ENCODE results near the gene ACBD7. TPM values are rescaled to one million over a fixed set of nuclear protein-coding genes. Genes with fewer than 3 reads are reported as not detected.

The ACBD7 gene
- total RNA-seq, 1 donor from 2014 or later: 0.33 TPM

- Mint-ChIP-seq H3K27ac (ENCODE audit: unreplicated experiment) (no peak overlapping the region), H3K4me1 (ENCODE audit: unreplicated experiment) (no peaks in the 10 kb centered on the region), H3K36me3 (ENCODE audit: low read depth, unreplicated experiment) (peaks cover 11% of the 10 kb centered on the region), H3K9me3 (ENCODE audit: unreplicated experiment) (no peaks in the 10 kb centered on the region), H3K27me3 (ENCODE audit: unreplicated experiment) (peaks cover 2% of the 10 kb centered on the region), H3K4me3 (ENCODE audit: unreplicated experiment) (no peak overlapping the region)
- no peak for TF ChIP-seq CTCF (IDR thresholded peaks at IDR 0.05; ENCODE audit: unreplicated experiment)
- no peak for DNase-seq (ENCODE audit: low spot score)
Observed at GRCh38 chr10:15121707-15122106, 33.1 kb upstream of the ACBD7 start.

DNA sequence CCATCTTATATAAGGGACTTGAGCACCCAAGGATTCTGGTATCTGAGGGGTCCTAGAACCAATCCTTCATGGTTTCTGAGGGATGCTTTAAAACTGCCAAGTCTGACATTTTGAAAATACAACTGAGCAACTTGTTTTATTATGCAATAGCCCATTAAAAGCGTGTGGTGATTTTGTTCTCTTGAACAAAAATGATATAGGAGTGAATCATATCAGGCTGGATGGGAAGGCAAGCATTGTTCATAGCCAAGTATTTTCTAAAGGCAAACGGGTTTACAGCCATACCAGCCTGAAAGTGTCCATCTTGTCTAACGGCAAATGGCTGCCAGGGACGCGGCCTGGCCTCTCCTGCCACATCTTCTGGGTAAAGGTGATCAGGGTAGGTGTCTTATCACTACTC is 31.9 kb upstream of the ACBD7 start:
- no peaks in the 10 kb centered on the region for H3K4me1 Mint-ChIP-seq (ENCODE audit: unreplicated experiment)
- no peaks in the 10 kb centered on the region for H3K9me3 Mint-ChIP-seq (ENCODE audit: unreplicated experiment)
- no peak for TF ChIP-seq CTCF (IDR thresholded peaks at IDR 0.05; ENCODE audit: unreplicated experiment)
- no peak overlapping the region for H3K27ac Mint-ChIP-seq (ENCODE audit: unreplicated experiment)
- no peak for DNase-seq (ENCODE audit: low spot score)
- peaks cover 7% of the 10 kb centered on the region for H3K36me3 Mint-ChIP-seq (ENCODE audit: low read depth, unreplicated experiment)
- no peak overlapping the region for H3K4me3 Mint-ChIP-seq (ENCODE audit: unreplicated experiment)
- no peaks in the 10 kb centered on the region for H3K27me3 Mint-ChIP-seq (ENCODE audit: unreplicated experiment)

GRCh38 chr10:15118615-15119014 is 30.0 kb upstream of the ACBD7 start:
- Mint-ChIP-seq H3K27ac (ENCODE audit: unreplicated experiment) (no peak overlapping the region), H3K36me3 (ENCODE audit: low read depth, unreplicated experiment) (peaks cover 7% of the 10 kb centered on the region), H3K4me1 (ENCODE audit: unreplicated experiment) (no peaks in the 10 kb centered on the region), H3K9me3 (ENCODE audit: unreplicated experiment) (no peaks in the 10 kb centered on the region), H3K27me3 (ENCODE audit: unreplicated experiment) (no peaks in the 10 kb centered on the region), H3K4me3 (ENCODE audit: unreplicated experiment) (no peak overlapping the region)
- TF ChIP-seq CTCF (IDR thresholded peaks at IDR 0.05; ENCODE audit: unreplicated experiment): no peak
- no peak for DNase-seq (ENCODE audit: low spot score)

DNA sequence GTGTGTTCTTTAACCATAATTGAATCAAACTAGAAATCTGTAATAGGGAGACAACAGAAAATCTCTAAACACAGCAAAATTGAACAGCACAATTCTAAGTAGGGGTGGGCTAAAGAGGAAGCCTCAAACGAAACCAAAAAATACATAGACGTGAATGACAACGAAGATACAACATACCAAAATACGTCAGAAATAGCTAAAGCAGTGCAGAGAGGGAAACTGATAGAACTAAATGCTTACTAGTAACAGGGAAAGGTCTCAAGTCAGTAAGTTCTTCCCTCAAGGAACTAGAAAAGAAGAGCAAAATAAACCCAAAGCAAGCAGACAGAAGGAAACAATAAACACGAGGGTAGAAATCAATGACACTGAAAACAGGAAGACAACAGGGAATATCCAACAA is 27.6 kb upstream of the ACBD7 start:
- Mint-ChIP-seq H3K4me1 (ENCODE audit: unreplicated experiment) (no peaks in the 10 kb centered on the region), H3K27me3 (ENCODE audit: unreplicated experiment) (no peaks in the 10 kb centered on the region), H3K36me3 (ENCODE audit: low read depth, unreplicated experiment) (peaks cover 7% of the 10 kb centered on the region), H3K27ac (ENCODE audit: unreplicated experiment) (no peak overlapping the region), H3K4me3 (ENCODE audit: unreplicated experiment) (no peak overlapping the region), H3K9me3 (ENCODE audit: unreplicated experiment) (no peaks in the 10 kb centered on the region)
- no peak for TF ChIP-seq CTCF (IDR thresholded peaks at IDR 0.05; ENCODE audit: unreplicated experiment)
- DNase-seq (ENCODE audit: low spot score): no peak

DNA sequence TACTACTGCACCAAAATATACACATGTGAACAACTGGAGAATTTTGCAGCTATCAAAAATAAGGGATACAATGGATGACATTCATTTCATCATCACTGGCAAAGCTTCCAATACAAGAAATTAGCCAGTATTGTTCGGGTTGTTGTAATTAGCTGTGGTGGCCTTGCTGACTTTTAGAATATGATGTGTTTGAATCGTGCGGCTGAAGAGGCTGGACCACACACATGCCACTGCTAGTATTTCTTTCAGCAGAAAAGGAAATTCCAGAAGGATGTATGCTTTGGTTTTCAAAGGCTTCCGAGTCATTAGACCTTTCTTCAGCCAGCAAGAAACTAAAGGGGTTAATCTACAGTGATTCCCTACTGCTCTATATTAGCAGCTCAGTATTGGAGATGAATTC is 25.2 kb upstream of the ACBD7 start:
- TF ChIP-seq CTCF (IDR thresholded peaks at IDR 0.05; ENCODE audit: unreplicated experiment): no peak
- Mint-ChIP-seq H3K9me3 (ENCODE audit: unreplicated experiment) (no peaks in the 10 kb centered on the region), H3K4me1 (ENCODE audit: unreplicated experiment) (no peaks in the 10 kb centered on the region), H3K27ac (ENCODE audit: unreplicated experiment) (no peak overlapping the region), H3K4me3 (ENCODE audit: unreplicated experiment) (no peak overlapping the region), H3K27me3 (ENCODE audit: unreplicated experiment) (no peaks in the 10 kb centered on the region), H3K36me3 (ENCODE audit: low read depth, unreplicated experiment) (no peaks in the 10 kb centered on the region)
- DNase-seq (ENCODE audit: low spot score): no peak

All from endothelial cell (in vitro differentiated cells).